Lower leg skin (tissue), 4 donors: ENCODE measurements around the gene SV2C. TPM values are rescaled to one million over a fixed set of nuclear protein-coding genes. Genes with fewer than 3 reads are reported as not detected.

Experiments
- DNase-seq, 2 donors: peaks; one replicate each; pipeline ENCODE4 v3.0.0-alpha.2; 2019; ENCODE audit warnings: low spot score in 2 of 2
- H3K4me3 ChIP-seq: fragments of 200-600 bp; sonication (generic); 2 replicates; pipeline ENCODE4 v1.5.1; 2017; ENCODE audit warnings: mild to moderate bottlenecking, low read depth; ENCODE audit not compliant: poor library complexity, severe bottlenecking
- CTCF ChIP-seq, 3 donors: fragments of 450-650 bp; IDR thresholded peaks; one replicate each; pipeline ENCODE4 v1.5.1; 2016; ENCODE audit warnings: antibody characterized with exemption in 3 of 3, mild to moderate bottlenecking in 3 of 3, moderate library complexity in 2 of 3
- POLR2A ChIP-seq, 2 donors: fragments of 450-650 bp; IDR thresholded peaks; one replicate each; pipeline ENCODE4 v1.6.1; 2016 to 2017; ENCODE audit warnings: antibody characterized with exemption in 2 of 2, mild to moderate bottlenecking in 1 of 2, moderate library complexity in 1 of 2
- WGBS, 2 donors: methylation state at CpG; one replicate each; pipeline ENCODE4 v1.1.5; 2018; 5-methylcytosine and 5-hydroxymethylcytosine counted together
- intact Hi-C: fragments of 100-400 bp; cut with DNase I; formaldehyde crosslinking; loops from one replicate; pipeline ENCODE4 v1.15.0; 2023; ENCODE audit warnings: low total_unique reads
- total RNA-seq, 4 donors: library from RNA; depleted of rRNA; stranded (reverse); fragments of >200 nt; gene quantifications; one replicate each; pipeline ENCODE4 v1.1.0, GENCODE V29; 2016

The SV2C gene
- total RNA-seq, 4 donors from 2014 or later, result 0.04 to 0.63 (median 0.24) TPM

DNA sequence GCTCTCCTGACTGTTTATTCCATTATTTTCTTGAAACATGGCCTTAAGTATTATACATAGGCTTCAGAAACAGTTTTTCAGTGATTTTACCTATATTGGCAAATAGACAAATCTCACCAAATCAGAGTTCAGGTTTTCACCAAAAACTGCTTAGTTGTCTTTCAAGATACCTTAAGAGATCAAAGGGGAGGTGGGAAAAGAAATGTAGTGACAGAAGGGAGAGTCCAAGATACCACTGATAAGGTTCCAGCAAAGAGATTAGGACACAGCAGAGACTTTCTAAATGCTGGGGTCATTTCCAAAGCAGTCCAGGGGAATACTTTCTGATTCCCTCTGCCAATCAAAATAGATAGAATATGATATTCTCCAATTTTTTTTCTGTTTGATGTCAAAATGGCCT is 246.2 kb downstream of the SV2C start:
- intact Hi-C loops, result no loop called here

DNA sequence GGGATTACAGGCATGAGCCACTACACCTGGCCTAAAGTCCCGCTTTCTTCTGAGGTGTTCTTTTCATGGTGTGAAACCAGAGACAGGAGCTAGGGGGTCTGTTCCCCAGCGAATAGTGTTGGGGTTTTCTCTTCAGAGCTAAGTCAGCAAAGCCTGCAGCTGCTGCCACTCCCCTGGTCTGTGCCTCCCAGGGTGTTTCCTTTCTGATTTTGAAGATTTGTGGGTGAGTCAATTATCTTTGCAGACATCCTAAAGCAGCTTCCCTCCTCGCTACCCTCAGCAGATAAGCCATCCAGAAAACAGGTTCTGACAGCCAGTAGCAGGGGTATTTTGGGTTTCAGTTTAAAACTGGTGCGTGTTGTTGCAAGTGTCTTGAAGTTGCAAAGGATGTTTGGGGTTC is 247.9 kb downstream of the SV2C start:
- intact Hi-C loops, result no loop called here
- DNase-seq, result no peak
- WGBS, 2 donors, result 51 to 64% methylated on average over 4 of the region's 4 CpGs
- no peak for TF ChIP-seq CTCF (IDR thresholded peaks at IDR 0.05)
- TF ChIP-seq POLR2A (IDR thresholded peaks at IDR 0.05), result no peak
- no peak overlapping the region for H3K4me3 ChIP-seq

More for the DNA sequence above, 246.2 kb downstream of the SV2C start:
- TF ChIP-seq POLR2A (IDR thresholded peaks at IDR 0.05) (no peak), CTCF (IDR thresholded peaks at IDR 0.05) (no peak)
- no peak for DNase-seq
- H3K4me3 ChIP-seq, result no peak overlapping the region

DNA sequence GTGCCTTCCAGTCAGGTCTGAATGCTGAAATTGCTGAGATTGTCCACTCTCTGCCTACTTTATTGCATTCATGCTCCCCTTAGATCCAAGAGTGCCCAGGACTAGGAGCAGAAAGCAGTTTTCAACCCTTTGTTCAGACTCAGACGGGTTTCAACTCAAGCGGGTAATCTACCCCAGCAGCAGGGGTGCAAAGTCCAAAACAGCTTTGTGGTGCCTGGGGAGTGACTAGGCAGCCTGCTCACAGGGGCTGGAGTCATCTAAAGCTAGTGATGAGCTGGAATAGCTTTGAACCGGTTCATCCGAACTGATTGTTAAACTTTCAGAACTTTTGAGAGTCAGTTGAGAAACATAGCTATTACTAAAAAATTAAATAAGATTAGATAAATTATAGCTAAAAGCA is 248.9 kb downstream of the SV2C start:
- no peak for DNase-seq
- WGBS, 2 donors, result 94% methylated on average over 4 of the region's 4 CpGs

DNA sequence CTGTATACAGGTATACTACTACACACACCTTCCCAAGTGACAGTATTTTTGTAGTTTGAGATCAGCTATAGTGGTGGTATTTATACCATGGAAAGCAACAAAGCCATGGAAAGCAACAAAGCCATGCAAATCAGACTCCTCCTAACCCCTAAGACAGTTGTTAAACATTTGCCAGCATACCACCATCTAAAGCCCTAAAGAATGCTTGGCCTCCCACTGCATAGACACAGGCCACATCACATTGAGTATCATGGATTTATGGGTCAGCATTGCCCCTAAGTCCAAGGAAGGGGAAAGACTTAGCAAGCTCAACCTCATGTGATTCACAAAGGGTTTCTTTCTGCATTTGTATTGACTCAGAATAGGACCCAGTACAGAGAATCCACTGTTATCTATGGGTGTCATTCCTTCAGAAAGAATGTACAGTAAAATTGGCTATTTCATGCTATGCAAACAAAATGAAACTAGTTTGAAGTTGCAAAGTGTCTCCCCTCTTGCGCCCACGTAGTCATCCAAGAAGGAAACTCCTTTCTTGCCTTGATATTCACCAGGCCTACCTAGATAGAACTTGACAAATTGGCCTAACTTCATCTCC is 249.5 kb downstream of the SV2C start:
- no peak overlapping the region for H3K4me3 ChIP-seq
- TF ChIP-seq CTCF (IDR thresholded peaks at IDR 0.05) (no peak), POLR2A (IDR thresholded peaks at IDR 0.05) (no peak)
- 39 to 93% methylated on average over 2 of the region's 2 CpGs for WGBS, 2 donors
- intact Hi-C loops, result no loop called here
- no peak for DNase-seq

More for the DNA sequence above, 248.9 kb downstream of the SV2C start:
- intact Hi-C loops, result no loop called here
- no peak for TF ChIP-seq CTCF (IDR thresholded peaks at IDR 0.05)
- no peak for TF ChIP-seq POLR2A (IDR thresholded peaks at IDR 0.05)
- no peak overlapping the region for H3K4me3 ChIP-seq

DNA sequence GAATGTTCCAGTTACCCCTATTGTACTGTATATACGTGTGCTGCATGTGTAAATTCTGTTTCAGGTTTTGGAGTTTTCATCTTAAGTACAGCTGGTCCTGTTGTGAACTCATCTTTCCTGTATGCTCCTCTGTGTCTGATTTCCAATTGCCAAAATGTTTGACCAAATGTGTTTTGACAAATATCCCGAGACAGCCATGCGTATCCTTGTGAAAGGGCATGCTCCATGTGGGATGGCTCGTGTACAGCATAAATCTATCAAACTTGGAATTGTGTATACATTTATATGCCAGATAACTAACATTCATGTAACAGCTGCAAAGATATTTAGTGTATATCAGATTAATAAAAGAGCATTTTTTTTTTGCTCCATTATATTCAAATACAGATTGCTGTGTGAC is 250.4 kb downstream of the SV2C start:
- intact Hi-C loops, result no loop called here
- no peak for DNase-seq
- 66 to 74% methylated on average over 4 of the region's 4 CpGs for WGBS, 2 donors

More for the DNA sequence above, 250.4 kb downstream of the SV2C start:
- H3K4me3 ChIP-seq, result no peak overlapping the region
- TF ChIP-seq POLR2A (IDR thresholded peaks at IDR 0.05), result no peak
- TF ChIP-seq CTCF (IDR thresholded peaks at IDR 0.05), result no peak
